HTERT RPE-1 (cell line): Measurements from ENCODE around the gene HBQ1.
"Not testable (repeated sequence)": the region's sequence is repeated elsewhere in the genome, so short reads cannot be mapped to it uniquely, and the experiment has no call there.

Experiments
- in situ Hi-C: fragments of 300-500 bp; cut with MboI; formaldehyde crosslinking; loops from 4 replicates; pipeline ENCODE4 v1.14.3; 2020; ENCODE audit warnings: low sequenced_read_pairs

The HBQ1 gene

DNA sequence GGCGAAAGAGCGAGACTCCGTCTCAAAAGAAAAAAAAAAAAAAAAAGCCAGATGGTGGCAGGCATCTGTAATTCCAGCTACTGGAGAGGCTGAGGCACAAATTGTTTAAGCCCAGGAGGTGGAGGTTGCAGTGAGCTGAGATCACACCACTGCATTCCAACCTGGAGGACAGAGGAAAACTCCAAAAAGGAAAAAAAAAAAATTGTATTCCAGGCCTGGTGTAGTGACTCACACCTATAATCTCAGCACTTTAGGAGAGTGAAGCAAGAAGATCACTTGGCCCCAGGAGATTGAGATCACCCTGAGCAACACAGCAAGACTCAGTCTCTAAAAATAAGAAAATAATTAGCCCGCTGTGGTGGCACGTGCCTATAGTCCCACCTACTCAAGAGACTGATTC, 20.1 kb downstream of the HBQ1 start:
- in situ Hi-C loops, result no loop called here

DNA sequence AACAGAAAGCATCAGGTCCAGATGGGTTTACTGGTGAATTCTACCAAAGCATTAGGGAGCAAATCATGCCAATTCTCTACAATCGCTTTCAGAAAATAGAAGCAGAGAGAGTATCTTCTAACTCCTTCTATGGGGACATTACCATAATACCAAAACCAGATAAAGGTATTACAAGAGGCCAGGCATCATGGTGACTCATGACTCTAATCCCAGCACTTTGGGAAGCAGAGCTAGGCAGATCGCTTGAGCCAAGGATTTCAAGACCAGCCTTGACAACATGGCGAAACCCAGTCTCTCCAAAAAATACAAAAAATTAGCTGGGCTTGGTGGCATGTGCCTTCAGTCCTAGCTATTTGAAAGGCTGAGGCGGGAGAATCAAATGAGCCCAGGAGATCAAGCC, 23.0 kb downstream of the HBQ1 start:
- in situ Hi-C loops, result no loop called here

DNA sequence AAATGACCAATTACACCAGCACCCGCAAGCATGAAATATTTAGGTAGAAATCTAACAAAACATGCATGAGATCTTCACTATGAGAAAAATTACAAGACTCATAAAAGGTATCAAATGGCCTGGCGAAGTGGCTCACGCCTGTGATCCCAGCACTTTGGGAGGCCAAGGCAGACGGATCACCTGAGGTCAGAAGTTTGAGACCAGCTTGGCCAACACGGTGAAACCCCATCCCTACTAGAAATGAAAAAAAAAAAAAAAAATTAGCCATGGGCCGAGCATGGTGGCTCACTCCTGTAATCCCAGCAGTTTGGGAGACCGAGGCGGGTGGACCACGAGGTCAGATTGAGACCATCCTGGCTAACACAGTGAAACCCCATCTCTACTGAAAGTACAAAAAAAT, 23.8 kb downstream of the HBQ1 start:
- in situ Hi-C loops, result not testable (repeated sequence)

DNA sequence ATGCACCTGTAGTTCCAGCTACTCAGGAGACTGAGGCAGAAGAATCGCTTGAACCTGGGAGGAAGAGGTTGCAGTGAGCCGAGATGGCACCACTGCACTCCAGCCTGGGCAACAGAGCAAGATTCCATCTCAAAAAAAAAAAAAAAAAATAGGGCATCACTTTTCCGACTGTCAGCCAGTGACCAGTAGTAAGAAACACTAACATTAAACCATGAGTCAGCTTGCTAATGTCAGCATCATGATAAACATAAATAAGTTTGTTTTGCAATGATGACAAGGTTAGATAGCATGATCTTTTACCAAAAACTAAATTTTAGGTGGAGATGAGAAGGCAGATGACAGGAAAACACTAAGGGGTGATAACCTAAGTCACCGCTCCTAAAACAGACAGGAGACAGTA, 29.1 kb downstream of the HBQ1 start:
- in situ Hi-C loops, result not testable (repeated sequence)

DNA sequence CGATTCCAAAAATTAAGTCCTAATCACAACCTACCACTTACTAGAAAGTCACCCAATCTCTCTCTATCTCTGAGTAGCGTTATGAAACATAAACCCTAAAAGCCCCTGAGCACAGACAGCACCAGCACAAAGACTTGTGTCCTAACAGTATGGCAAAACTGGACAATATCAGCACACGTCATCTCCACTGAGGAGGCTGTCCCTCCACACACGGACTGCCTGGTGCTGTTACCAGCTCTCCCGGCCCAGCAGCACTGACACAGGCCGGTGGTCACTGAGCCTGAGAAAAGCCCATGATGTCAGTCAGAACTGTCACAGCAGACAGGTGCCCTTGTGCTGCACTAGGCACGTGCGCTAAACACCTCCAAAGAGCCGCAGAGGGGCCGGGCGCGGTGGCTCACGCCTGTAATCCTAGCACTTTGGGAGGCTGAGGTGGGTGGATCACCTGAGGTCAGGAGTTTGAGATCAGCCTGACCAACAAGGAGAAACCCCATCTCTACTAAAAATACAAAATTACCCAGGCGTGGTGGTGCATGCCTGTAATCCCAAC, 31.4 kb downstream of the HBQ1 start:
- in situ Hi-C loops, result not testable (repeated sequence)

DNA sequence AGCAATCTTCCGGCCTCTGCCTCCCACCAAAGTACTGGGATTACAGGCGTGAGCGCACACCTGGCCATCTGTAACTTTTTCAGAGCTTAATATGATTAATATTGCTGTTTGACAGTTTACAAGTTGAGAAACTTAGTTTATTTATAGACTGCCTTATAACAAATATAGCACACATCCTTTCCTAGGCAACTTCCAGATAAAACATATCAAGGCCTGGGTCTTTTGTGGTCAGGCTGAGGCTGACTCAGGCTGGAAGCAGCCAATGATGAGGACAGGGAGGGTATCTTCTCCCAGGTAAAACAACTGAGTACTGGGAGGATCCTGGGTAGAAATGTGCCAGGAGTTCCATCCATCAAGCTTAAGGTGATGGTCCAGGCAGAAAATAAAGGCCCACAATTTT, 32.7 kb downstream of the HBQ1 start:
- in situ Hi-C loops, result no loop called here

DNA sequence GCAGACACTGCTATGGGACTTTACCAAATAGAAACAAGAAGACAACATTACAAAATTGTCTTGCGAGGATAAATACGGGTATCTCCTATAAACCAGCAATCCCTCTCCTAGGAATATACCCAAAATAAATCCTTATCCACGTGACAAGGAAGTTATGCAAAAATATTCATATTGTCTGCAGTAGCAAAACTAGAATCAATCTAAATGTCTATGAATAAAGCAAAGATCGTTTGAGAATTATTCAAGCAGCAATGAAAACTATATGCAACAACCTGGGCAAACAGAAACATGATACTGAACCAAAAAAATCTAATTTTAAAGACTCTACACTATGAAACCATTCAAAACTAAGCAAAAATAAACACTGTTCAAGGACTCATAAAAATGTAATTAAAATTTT, 39.8 kb downstream of the HBQ1 start:
- in situ Hi-C loops, result no loop called here

DNA sequence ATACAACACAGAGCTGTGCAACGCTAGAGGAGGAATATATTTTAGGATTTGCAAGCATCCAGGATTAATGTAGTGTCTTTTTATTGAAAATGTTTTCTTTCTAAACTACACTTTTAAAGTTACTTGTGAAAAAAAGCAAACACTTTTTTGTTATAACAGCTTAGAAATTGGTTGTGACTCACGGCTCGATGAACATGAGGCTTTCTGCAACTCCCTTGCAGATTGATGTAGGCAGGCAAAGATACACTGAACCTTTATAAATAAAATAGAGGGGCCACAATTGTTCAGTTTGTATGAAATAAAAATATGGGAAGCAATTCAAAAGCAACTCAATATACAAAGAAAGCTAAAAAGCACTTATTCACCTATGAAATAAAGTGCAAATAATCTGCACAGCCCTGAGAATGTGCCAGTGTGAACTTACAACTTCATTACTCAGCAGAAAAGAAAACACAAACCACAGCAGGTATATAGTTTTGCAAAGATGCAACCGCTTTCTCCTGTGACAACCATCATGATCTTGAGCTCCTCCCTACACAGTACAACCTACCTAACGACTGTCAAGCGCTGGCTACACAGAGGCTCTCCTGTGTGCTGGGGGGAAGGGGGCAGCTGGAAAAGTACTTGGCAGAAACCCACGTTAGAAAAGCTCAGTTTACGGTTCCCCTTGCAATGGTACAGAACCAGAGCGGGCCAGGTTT, 48.0 kb downstream of the HBQ1 start:
- in situ Hi-C loops, result no loop called here

DNA sequence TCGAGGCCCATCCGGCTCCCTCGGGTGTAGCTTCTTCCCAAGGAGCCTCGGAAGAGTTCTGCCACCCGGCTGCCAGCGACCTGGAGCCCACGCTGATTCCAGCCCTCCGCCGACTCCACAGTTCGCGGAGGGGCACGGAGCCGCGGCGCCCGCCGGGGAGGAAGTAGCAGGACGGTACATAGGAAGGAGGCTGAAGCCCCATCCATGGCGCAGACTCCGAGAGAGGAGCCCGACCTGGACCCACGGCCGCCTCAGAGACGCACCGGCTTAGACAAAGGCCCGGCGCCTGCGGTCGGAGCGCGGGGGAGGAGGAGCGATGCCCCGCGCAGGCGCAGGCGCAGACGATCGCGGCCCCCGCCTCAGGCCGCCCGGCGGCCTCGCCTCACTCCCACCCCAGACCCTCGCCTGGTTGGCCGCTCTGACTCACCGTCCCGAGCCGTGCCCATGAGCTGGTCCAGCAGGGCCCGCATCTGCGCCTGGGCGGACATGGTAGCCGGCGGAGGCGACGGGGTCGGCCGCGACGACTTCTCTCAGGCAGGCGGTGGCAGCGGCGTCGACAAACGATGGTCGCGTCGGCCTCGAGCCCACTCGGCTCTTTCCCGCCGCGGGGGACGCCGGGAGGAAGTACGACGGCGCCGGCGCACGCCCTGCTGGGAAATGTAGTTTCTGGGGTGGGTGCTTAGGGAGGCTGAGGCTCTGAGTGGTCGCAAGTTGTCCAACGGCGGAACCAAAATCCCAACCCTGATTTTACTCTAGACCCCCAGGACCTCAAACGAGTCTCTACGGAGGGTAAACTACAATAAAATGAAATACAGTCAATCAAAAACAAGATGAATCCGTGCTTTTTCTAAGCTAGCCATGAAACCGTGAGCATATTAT, 48.8 kb downstream of the HBQ1 start, which contains the start of gene LUC7L:
Gene LUC7L (minus strand): TSS at position 598 of the 879 bp plus-strand sequence. CDS start 110 bp downstream, at position 488.
- in situ Hi-C loops, result no loop called here

DNA sequence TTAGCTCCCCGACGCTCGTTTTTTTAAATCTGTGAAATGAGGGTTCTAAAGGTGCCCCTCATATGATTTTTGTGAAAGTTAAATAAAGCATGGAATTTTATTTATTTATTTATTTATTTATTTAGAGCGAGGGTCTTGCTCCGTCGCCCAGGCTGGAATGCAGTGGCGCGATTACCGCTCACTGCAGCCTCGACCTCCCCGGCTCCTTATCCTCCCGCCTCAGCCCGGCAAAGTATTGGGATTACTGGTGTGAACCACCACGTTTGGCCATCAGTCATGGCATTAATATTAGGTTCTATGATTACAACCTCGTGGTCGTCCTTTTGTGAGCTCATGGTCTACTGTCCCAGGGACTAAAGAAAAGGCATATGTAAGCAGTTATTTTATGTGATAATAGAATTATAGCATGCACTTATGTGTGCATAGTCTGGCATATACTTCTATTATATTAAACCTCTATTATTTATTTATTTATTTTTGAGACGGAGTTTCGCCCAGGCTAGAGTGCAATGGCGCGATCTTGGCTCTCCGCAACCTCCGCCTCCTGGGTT, 49.5 kb downstream of the HBQ1 start:
- in situ Hi-C loops, result no loop called here

DNA sequence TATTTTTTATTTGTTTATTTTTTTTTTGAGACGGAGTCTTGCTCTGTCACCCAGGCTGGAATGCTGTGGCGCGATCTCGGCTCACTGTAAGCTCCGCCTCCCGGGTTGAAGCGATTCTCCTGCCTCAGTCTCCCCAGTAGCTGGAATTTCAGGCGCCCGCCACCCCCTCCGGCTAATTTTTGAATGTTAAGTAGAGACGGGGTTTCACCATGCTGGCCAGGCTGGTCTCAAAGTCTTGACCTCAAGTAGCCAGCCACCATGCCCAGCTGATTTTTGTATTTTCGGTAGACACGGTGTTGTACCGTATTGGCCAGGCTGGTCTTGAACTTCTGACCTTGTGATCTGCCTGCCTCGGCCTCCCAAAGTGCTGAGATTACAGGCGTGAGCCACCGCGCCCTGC, 50.1 kb downstream of the HBQ1 start:
- in situ Hi-C loops, result not testable (repeated sequence)
